Neuronal stem cell (in vitro differentiated cells): ENCODE measurements around the gene GABRE.

Source experiments
- DNase-seq: peaks from one replicate; pipeline ENCODE4 v3.0.0-alpha.2; 2013; ENCODE audit warnings: low spot score
- H2AFZ ChIP-seq: one replicate; pipeline ENCODE4 v1.6.1; 2013; ENCODE audit warnings: mild to moderate bottlenecking, low read length, inconsistent platforms
- H2AK5ac ChIP-seq: 2 replicates; pipeline ENCODE4 v1.6.1; 2013; ENCODE audit warnings: low read depth, mild to moderate bottlenecking, inconsistent platforms, low read length, moderate library complexity, mixed read lengths
- H2BK120ac ChIP-seq: 2 replicates; pipeline ENCODE4 v1.6.1; 2013; ENCODE audit warnings: low read depth, mild to moderate bottlenecking, inconsistent platforms, low read length, moderate library complexity, mixed read lengths
- H2BK12ac ChIP-seq: one replicate; pipeline ENCODE4 v1.6.1; 2013; ENCODE audit warnings: low read length, inconsistent platforms
- H2BK15ac ChIP-seq: 2 replicates; pipeline ENCODE4 v1.6.1; 2013; ENCODE audit warnings: mild to moderate bottlenecking, low read length, inconsistent platforms, mixed read lengths
- H2BK5ac ChIP-seq: one replicate; pipeline ENCODE4 v1.6.1; 2013; ENCODE audit warnings: inconsistent platforms, mild to moderate bottlenecking, low read length, moderate library complexity
- H3K14ac ChIP-seq: one replicate; pipeline ENCODE4 v1.6.1; 2013; ENCODE audit warnings: low read length, inconsistent platforms
- H3K18ac ChIP-seq: 2 replicates; pipeline ENCODE4 v1.6.1; 2013; ENCODE audit warnings: low read length, inconsistent platforms
- H3K23ac ChIP-seq: 2 replicates; pipeline ENCODE4 v1.6.1; 2013; ENCODE audit warnings: low read depth, mild to moderate bottlenecking, mixed read lengths, low read length, inconsistent platforms; ENCODE audit not compliant: poor library complexity
- H3K27ac ChIP-seq: replicated peaks from 3 replicates; pipeline ENCODE4 v1.5.1; 2013; ENCODE audit warnings: low read length, inconsistent platforms
- H3K27me3 ChIP-seq, 3 experiments: 2 replicates each; pipeline ENCODE4 v1.6.1; 2013; ENCODE audit warnings: low read length in 3 of 3, mild to moderate bottlenecking in 2 of 3, inconsistent platforms in 1 of 3, low read depth in 1 of 3, mixed read lengths in 1 of 3, moderate library complexity in 1 of 3; ENCODE audit not compliant: control insufficient read depth in 3 of 3, insufficient read depth in 3 of 3
- H3K36me3 ChIP-seq, 2 donors: replicated peaks in 1 of 2; 2 replicates each; pipeline ENCODE4 v1.6.1; 2013; ENCODE audit warnings: low read length in 2 of 2; ENCODE audit not compliant: control insufficient read depth in 2 of 2, insufficient read depth in 2 of 2
- H3K4ac ChIP-seq: 2 replicates; pipeline ENCODE4 v1.6.1; 2013; ENCODE audit warnings: inconsistent platforms, mild to moderate bottlenecking, low read length, moderate library complexity
- H3K4me1 ChIP-seq, 2 donors: 1 replicate in 1 of 2; 2 replicates in 1 of 2; pipeline ENCODE4 v1.6.1; 2013; ENCODE audit warnings: low read length in 2 of 2, low read depth in 1 of 2; ENCODE audit not compliant: control insufficient read depth in 2 of 2, insufficient read depth in 1 of 2
- H3K4me2 ChIP-seq: one replicate; pipeline ENCODE4 v1.6.1; 2013; ENCODE audit warnings: mild to moderate bottlenecking, low read length, inconsistent platforms; ENCODE audit not compliant: insufficient read depth, poor library complexity, severe bottlenecking
- H3K4me3 ChIP-seq, 2 donors: 2 replicates each; pipeline ENCODE4 v1.5.1; 2013; ENCODE audit warnings: low read length in 2 of 2, mild to moderate bottlenecking in 2 of 2, inconsistent platforms in 1 of 2, moderate library complexity in 1 of 2
- H3K79me1 ChIP-seq: one replicate; pipeline ENCODE4 v1.6.1; 2013; ENCODE audit warnings: low read depth, mild to moderate bottlenecking, inconsistent platforms, low read length, moderate library complexity
- H3K9ac ChIP-seq: one replicate; pipeline ENCODE4 v1.6.1; 2013; ENCODE audit warnings: mild to moderate bottlenecking, low read depth, low read length, inconsistent platforms; ENCODE audit not compliant: poor library complexity
- H3K9me3 ChIP-seq, 2 donors: replicated peaks in 1 of 2; 2 replicates each; pipeline versions ENCODE3 to v1.6.1; 2013; ENCODE audit warnings: low read length in 2 of 2, mild to moderate bottlenecking in 2 of 2, inconsistent platforms in 1 of 2, low read depth in 1 of 2, mixed read lengths in 1 of 2, moderate library complexity in 1 of 2; ENCODE audit not compliant: control insufficient read depth in 2 of 2, insufficient read depth in 1 of 2
- H4K8ac ChIP-seq: one replicate; pipeline ENCODE4 v1.6.1; 2013; ENCODE audit warnings: low read depth, mild to moderate bottlenecking, inconsistent platforms, low read length, moderate library complexity
- H4K91ac ChIP-seq: one replicate; pipeline ENCODE4 v1.6.1; 2013; ENCODE audit warnings: low read length, low read depth, mild to moderate bottlenecking, inconsistent platforms; ENCODE audit not compliant: poor library complexity
- WGBS, 2 donors: extraction: QIAGEN DNeasy Blood & Tissue Kit; methylation state at CpG; one replicate each; pipeline ENCODE4 v1.1.7; 2013; ENCODE audit warnings: missing lambda C conversion rate in 2 of 2, mixed read lengths in 1 of 2; ENCODE audit not compliant: insufficient read length in 2 of 2, insufficient replicate concordance in 1 of 2; ENCODE audit errors: extremely low coverage in 2 of 2; 5-methylcytosine and 5-hydroxymethylcytosine counted together

The GABRE gene

GRCh38 chrX:151996347-151996746 lies 21.9 kb upstream of the GABRE start:
- Histone ChIP-seq H2BK12ac (no peak overlapping the region), H2AFZ (no peak overlapping the region), H3K23ac (no peak overlapping the region), H3K18ac (no peak overlapping the region), H3K4me3 (no peak overlapping the region), H2AK5ac (no peak overlapping the region), H3K9me3 (no peaks in the 10 kb centered on the region), H2BK120ac (no peak overlapping the region), H3K27me3 (no peaks in the 10 kb centered on the region), H3K4me2 (no peak overlapping the region), H3K36me3 (no peaks in the 10 kb centered on the region), H3K9ac (no peak overlapping the region), H2BK15ac (no peak overlapping the region), H2BK5ac (no peak overlapping the region), H4K91ac (no peak overlapping the region), H3K4ac (no peak overlapping the region), H3K4me1 (no peaks in the 10 kb centered on the region), H4K8ac (no peak overlapping the region), H3K79me1 (no peaks in the 10 kb centered on the region), H3K27ac (no peak overlapping the region), H3K14ac (no peak overlapping the region)
- DNase-seq = no peak
- whole genome bisulfite sequencing, 2 donors = no CpG with 5 or more reads among the region's 5 CpGs

DNA sequence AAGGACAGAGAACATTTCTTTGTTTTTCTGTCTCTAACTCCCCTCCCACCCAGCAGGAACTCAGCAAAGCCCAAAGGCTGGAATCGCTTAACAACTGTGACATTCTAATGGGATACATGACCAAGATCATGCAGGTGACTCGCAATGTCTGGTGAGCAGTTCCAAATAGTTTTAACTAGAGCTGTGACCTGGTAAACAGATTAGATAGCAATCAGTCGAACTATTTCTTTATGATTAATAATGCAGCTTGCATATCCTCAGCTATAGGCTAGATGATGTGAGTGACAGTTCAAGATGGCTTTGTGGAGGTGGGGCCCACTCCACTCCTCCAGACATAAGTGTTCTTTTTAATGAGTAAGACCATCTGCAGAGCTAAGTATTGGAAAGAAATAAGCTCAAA lies 20.0 kb upstream of the GABRE start:
- Histone ChIP-seq H2AFZ (no peak overlapping the region), H3K14ac (no peak overlapping the region), H3K79me1 (no peaks in the 10 kb centered on the region), H4K91ac (no peak overlapping the region), H3K36me3 (no peaks in the 10 kb centered on the region), H3K23ac (no peak overlapping the region), H2BK5ac (no peak overlapping the region), H3K27ac (no peak overlapping the region), H3K27me3 (no peaks in the 10 kb centered on the region), H3K4me3 (no peak overlapping the region), H3K18ac (no peak overlapping the region), H3K4ac (no peak overlapping the region), H2BK120ac (no peak overlapping the region), H2BK15ac (no peak overlapping the region), H2BK12ac (no peak overlapping the region), H2AK5ac (no peak overlapping the region), H3K9me3 (no peaks in the 10 kb centered on the region), H3K9ac (no peak overlapping the region), H4K8ac (no peak overlapping the region), H3K4me1 (no peaks in the 10 kb centered on the region), H3K4me2 (no peak overlapping the region)
- no peak for DNase-seq
- no CpG with 5 or more reads among the region's 3 CpGs for WGBS, 2 donors

DNA sequence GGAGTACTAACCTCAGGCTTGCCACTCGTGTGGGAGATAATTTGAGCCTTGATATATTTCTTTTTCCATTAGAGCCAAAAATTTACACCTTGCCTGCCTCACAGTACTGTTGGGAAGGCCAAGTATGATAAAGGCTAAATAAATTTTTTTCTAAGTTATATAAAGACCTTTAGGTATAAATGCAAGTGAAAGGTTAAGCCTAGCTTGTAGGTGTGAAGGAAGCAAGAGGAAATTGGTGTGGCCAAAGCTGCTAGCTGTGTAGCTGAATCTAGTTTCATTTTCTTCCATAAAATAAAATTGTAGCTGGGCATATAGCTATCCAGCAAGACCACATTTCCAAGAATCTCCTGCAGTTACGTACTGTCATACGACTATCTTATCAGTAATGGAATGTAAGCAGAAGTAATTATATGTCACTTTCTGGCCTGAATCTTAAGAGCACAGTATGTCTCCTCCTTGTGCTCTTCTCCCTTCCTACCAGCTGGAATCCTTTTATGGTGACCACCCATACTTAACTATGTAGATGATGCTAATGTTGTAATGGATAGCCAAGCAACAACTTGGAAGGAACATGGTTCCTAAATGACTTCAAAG lies 14.3 kb upstream of the GABRE start:
- H2BK120ac ChIP-seq = no peak overlapping the region
- no peaks in the 10 kb centered on the region for H3K9me3 ChIP-seq
- H3K79me1 ChIP-seq = no peaks in the 10 kb centered on the region
- H2AFZ ChIP-seq = no peak overlapping the region
- H2AK5ac ChIP-seq = no peak overlapping the region
- no peak overlapping the region for H3K27ac ChIP-seq
- H4K91ac ChIP-seq = no peak overlapping the region
- H3K23ac ChIP-seq = no peak overlapping the region
- peaks cover 0 to 5% (median 0%) of the 10 kb centered on the region in 3 experiments for H3K27me3 ChIP-seq
- H4K8ac ChIP-seq = no peak overlapping the region
- no CpG with 5 or more reads among the region's 3 CpGs for WGBS, 2 donors
- H3K4me1 ChIP-seq = no peaks in the 10 kb centered on the region
- H3K4me3 ChIP-seq = no peak overlapping the region
- DNase-seq = no peak
- no peak overlapping the region for H2BK5ac ChIP-seq
- H3K36me3 ChIP-seq = no peaks in the 10 kb centered on the region
- H3K14ac ChIP-seq = no peak overlapping the region
- no peak overlapping the region for H2BK12ac ChIP-seq
- H3K4ac ChIP-seq = no peak overlapping the region
- H3K18ac ChIP-seq = no peak overlapping the region
- no peak overlapping the region for H2BK15ac ChIP-seq
- H3K9ac ChIP-seq = no peak overlapping the region
- no peak overlapping the region for H3K4me2 ChIP-seq

DNA sequence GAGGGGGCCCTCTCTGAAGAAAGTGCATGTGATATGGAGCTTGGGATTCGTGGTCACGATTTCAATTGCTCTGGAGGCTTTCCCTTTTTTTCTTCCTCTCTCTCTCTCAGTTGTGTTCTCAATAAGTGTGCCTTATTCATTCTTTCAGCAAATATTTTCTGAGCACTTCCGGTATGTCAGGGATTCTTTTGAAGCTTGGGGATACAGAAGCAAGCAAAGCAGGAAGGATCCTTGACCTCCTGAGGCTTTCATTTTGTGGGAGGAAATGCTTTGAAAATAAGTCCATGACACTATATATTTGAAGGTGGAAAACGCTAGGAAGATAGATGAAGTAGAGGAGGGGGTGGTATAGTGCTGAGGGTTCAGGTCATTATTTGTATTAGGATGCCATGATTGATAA lies 12.6 kb upstream of the GABRE start:
- Histone ChIP-seq H3K9ac (no peak overlapping the region), H3K18ac (no peak overlapping the region), H3K27me3 (peaks cover 0 to 5% (median 0%) of the 10 kb centered on the region in 3 experiments), H3K14ac (no peak overlapping the region), H3K4me3 (no peak overlapping the region), H2AK5ac (no peak overlapping the region), H3K4me2 (no peak overlapping the region), H2BK5ac (no peak overlapping the region), H3K4me1 (no peaks in the 10 kb centered on the region), H2BK15ac (no peak overlapping the region), H4K91ac (no peak overlapping the region), H3K36me3 (no peaks in the 10 kb centered on the region), H2AFZ (no peak overlapping the region), H2BK120ac (no peak overlapping the region), H3K23ac (no peak overlapping the region), H3K4ac (no peak overlapping the region), H4K8ac (no peak overlapping the region), H3K79me1 (no peaks in the 10 kb centered on the region), H3K9me3 (no peaks in the 10 kb centered on the region), H2BK12ac (no peak overlapping the region), H3K27ac (no peak overlapping the region)
- DNase-seq = no peak
- WGBS, 2 donors = no CpG with 5 or more reads among the region's 4 CpGs
